Testis (tissue), 2 donors: ENCODE data around the gene HYOU1.

ENCODE experiments used
- POLR2A ChIP-seq: fragments of 450-650 bp; IDR thresholded peaks from one replicate; pipeline ENCODE4 v1.6.1; 2017; ENCODE audit warnings: antibody characterized with exemption, mild to moderate bottlenecking, moderate library complexity
- TF ChIP-seq, protein P1 (sequence below), 3 experiments: fragments of 450-650 bp in 2 of 3; fragments of 200-600 bp in 1 of 3; sonication (generic) in 1 of 3; IDR thresholded peaks; one replicate each; pipeline ENCODE4 v1.5.1; 2016 to 2019; ENCODE audit warnings: antibody characterized with exemption in 3 of 3, mild to moderate bottlenecking in 2 of 3, moderate library complexity in 1 of 3

DNA sequence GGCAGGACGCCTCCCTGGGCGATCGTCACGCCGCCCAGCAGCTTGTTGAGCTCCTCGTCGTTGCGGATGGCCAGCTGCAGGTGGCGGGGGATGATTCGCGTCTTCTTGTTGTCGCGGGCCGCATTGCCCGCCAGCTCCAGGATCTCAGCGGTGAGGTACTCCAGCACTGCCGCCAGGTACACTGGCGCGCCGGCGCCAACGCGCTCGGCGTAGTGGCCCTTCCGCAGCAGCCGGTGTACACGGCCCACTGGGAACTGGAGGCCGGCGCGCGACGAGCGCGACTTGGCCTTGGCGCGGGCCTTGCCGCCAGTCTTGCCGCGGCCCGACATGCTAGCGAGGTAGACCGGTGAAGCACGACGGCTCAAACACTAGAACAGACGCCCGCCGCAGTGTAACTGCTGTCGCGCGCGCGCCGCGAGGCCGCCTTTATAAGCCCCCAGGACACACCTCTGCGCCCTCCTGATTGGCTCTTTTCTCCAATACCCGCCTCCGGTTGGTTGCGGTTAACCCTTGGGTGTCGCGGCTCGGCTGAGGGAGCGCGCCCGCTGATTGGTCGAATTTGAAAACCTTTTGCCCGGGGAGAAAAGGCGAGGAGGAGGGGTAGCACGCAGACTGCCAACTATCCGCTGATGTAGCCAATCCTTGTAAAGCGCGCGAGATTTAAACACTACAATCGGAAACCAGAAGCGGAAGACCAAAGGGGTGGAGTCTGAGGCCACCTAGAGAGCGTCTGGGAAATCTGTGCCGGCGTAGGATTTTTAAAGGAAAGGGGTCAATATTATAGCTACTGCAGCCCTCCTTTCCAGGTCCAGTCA, 38.3 kb upstream of the HYOU1 start:
- TF ChIP-seq, protein P1, sequence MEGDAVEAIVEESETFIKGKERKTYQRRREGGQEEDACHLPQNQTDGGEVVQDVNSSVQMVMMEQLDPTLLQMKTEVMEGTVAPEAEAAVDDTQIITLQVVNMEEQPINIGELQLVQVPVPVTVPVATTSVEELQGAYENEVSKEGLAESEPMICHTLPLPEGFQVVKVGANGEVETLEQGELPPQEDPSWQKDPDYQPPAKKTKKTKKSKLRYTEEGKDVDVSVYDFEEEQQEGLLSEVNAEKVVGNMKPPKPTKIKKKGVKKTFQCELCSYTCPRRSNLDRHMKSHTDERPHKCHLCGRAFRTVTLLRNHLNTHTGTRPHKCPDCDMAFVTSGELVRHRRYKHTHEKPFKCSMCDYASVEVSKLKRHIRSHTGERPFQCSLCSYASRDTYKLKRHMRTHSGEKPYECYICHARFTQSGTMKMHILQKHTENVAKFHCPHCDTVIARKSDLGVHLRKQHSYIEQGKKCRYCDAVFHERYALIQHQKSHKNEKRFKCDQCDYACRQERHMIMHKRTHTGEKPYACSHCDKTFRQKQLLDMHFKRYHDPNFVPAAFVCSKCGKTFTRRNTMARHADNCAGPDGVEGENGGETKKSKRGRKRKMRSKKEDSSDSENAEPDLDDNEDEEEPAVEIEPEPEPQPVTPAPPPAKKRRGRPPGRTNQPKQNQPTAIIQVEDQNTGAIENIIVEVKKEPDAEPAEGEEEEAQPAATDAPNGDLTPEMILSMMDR (IDR thresholded peaks at IDR 0.05) = peak in 1 of 3 experiments; percentile 15
- TF ChIP-seq POLR2A = peak; percentile 74
